H54 (cell line): ENCODE data around the gene GDPGP1.
"Not testable (repeated sequence)": the region's sequence is repeated elsewhere in the genome, so short reads cannot be mapped to it uniquely, and the experiment has no call there.

ENCODE experiments used
- DNase-seq: peaks from one replicate; pipeline ENCODE4 v3.0.0; 2011; ENCODE audit warnings: low spot score, mixed read lengths; ENCODE audit not compliant: insufficient read length
- FAIRE-seq: peaks from 3 replicates; lab custom pipeline; 2011; peaks lifted over from hg19 to GRCh38; lab: Jason Lieb, UNC
- POLR2A ChIP-seq: IDR thresholded peaks from 2 replicates; pipeline ENCODE4 v1.6.1; 2011; ENCODE audit warnings: low read depth, mild to moderate bottlenecking, low read length

GDPGP1 gene

DNA sequence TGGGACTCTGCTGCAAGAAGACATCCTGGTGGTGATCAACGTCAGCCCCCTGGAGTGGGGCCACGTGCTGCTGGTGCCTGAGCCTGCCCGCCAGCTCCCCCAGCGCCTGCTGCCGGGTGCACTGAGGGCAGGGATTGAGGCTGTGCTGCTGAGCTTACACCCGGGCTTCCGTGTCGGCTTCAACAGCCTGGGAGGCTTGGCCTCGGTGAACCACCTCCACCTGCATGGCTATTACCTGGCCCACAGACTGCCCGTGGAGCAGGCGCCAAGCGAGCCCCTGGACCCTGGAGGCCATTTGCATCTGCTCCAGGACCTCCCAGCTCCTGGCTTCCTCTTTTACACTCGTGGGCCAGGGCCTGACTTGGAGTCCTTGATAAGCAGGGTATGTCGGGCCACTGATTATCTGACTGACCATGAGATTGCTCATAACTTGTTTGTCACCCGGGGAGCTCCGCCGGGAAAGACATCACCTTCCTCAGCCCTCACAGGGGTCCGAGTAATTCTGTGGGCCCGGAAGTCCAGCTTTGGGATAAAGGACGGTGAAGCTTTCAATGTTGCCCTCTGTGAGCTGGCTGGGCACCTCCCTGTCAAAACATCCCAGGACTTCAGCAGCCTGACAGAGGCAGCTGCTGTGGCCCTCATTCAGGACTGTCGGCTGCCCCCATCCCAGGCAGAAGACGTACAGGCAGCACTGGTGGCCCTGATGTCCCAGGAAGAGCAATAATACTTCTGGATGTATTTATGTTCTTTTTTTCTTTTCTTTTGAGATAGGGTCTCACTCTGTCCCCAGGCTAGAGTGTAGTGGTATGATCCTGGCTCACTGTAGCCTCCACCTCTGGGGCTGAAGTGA lies 7.6 kb downstream of the GDPGP1 start:
- DNase-seq (no peak), FAIRE-seq (no peak)
- no peak for TF ChIP-seq POLR2A

DNA sequence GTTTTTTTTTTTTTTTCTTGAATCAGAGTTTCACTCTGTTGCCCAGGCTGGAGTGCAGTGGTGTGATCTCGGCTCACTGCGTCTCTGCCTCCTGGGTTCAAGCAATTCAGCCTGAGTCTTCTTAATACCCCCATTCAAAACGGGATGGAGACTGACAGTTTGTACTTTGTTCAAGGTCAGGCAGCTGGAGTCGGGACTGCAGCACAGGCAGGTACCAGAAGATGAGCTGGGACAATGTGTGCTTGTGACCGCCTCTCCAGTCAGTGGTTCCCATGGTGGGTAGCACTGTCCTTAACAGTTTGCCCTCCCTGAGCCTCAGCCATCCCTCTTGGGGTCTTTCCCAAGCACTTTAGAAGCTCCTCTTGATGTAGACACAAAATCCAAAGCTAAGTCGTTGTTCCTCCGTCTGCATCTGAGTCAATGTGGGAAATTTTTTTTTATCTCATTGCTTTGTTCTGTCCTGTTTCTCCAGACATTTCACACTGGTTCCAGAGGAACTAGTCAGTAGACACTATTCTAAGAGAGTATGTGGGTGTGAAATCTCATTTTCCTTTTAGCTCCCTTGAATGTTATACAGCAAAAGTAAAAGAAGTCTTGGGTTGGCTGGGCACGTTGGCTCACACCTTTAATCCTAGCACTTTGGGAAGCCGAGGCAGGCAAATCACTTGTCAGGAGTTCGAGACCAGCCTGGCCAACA lies 10.1 kb downstream of the GDPGP1 start:
- no peak for DNase-seq
- no peak for FAIRE-seq
- TF ChIP-seq POLR2A: no peak

DNA sequence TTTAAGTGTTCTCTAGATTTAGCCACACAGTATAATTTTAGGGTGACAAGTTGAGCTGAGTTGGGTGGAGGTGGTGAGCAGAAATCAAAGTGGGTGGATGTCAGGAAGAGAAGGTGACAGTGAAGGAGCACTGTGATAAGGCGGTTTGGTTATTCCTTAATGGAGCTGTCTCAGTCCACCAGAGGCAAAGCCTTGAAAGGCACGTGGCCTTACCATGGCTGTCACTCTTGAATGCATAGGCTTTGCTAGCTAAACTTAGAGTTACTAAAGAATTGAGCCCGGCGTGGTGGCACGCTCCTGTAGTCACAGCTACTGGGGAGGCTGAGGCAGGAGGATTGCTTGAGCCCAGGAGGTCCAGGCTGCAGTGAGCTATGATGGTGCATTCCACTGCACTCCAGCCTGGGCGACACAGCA lies 14.8 kb downstream of the GDPGP1 start:
- FAIRE-seq: no peak
- TF ChIP-seq POLR2A: no peak
- DNase-seq: no peak

DNA sequence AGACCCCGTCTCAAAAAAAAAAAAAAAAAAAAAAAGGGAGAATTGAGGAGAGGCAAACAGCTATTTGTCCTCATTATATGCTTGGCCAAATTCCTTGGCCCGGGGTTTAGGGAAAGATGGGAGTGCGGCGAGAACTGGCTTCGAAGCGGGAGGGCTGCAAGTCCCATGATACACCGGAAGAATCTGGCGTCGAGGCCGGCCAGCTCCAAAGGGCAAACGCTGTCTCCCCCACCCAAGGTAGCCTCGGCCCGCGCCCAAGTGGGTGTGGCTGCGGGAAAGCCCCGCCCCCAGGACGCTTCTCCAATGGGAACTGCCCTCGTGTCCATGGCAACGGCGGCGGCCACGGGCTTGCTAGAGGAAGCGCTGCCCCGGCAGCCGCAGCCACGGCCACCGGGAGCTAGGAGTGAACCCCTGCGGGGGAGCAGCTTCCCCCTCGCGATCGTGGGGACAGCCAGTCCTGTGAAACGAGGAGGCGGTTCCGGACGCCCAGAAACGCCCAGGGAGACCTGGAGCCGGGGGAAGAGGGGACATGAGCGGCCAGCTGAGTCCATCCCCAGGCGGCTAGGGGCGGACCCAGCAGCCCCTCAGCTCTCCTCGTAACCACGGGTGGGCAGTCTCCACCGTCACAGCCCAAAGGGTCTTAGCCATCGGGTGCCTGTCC lies 15.3 kb downstream of the GDPGP1 start, which contains the start of gene TTLL13:
Gene TTLL13 (plus strand): TSS at position 354 of the 661 bp plus-strand sequence. CDS start 1,075 bp downstream, outside the sequence.
- DNase-seq: peak; percentile 54
- FAIRE-seq: no peak
- TF ChIP-seq POLR2A: peak; percentile 75

DNA sequence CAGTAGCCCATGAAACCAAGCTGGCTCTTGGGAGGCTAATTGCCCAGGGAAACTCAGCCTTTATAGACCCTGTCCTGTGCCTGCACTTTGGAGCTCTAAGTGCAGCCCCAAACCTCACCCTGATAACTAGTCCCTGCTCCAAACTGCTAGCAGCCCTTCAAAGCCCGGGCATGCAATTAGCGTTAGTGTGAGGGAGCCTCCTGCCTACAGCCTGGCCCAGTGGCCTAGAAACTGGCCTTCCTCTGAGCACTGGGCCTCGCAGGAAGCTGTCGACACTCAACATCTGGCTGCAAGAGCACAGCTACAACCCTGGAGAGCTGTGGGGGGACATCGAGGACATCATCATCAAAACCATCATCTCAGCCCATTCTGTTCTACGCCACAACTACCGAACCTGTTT lies 23.8 kb downstream of the GDPGP1 start:
- TF ChIP-seq POLR2A: no peak
- no peak for DNase-seq
- FAIRE-seq: no peak

DNA sequence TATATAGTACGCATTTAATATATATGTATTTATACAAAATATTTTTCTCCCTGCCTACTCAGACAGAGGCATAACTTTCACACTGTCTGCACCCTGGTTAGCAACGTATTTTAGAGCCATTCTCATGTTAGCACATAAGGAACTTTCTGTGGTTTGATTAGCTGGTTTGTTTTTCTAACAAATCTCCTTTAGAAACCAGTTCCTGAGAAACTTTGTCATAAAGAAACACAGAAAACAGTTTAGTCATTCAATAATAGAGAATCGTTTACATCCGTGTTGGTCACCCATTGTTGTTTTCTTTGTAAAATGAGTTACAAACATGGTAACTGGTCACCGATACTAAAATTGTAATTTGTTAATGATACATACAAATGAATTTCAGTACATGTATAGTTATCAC lies 25.5 kb downstream of the GDPGP1 start:
- TF ChIP-seq POLR2A: no peak
- FAIRE-seq (no peak), DNase-seq (no peak)

DNA sequence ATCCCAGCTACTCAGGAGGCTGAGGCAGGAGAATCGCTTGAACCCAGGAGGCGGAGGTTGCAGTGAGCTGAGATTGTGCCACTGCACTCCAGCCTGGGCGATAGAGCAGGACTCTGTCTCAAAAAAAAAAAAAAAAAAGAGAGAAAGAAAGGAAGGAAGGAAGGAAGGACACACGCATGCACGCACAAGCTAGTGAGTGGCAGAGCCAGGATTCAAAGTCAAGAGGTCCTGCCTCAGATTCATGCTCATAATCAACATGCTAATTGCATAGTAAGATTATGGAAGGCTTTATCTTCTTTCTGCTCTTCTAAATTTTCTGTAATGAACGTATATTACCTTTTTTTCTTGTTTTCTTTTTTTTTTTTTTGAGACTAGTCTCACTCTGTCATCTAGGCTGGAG lies 26.7 kb downstream of the GDPGP1 start:
- not testable (repeated sequence) for FAIRE-seq

DNA sequence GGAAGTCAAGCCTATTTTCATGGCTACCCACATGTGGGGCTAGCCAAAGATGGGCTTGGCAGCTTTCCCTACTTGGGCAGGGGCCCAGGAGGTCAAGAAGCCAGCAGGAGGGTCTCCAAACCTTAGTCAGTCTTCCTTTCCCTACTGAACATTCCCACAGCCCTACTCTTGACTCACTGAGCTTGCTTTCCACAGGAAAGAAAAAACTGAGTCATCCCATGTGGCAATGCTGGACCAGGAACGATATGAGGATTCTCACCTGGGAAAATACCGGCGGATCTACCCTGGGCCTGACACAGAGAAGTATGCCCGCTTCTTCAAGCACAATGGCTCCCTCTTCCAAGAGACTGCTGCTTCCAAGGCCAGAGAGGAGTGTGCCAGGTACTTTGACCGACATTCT lies 27.8 kb downstream of the GDPGP1 start:
- TF ChIP-seq POLR2A: no peak
- FAIRE-seq: no peak
- DNase-seq: no peak

More for the DNA sequence above, 26.7 kb downstream of the GDPGP1 start:
- not testable (repeated sequence) for DNase-seq

DNA sequence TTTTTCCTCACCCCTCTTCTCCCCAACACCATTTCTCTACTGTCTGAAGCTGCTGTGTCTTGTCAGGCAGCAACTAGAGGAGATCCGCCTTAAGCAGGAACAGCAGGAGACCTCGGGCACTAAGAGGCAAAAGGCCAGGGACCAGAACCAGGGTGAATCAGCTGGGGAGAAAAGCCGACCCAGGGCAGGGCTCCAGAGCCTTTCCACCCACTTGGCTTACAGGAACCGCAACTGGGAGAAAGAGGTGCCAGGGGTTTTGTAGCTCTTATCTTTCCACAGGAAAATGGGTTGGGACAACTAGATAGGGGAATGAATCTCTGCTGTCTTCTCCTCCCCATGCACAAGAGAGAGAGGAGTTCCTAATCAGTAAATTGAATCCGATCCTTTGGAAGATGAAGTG lies 28.4 kb downstream of the GDPGP1 start:
- no peak for FAIRE-seq

DNA sequence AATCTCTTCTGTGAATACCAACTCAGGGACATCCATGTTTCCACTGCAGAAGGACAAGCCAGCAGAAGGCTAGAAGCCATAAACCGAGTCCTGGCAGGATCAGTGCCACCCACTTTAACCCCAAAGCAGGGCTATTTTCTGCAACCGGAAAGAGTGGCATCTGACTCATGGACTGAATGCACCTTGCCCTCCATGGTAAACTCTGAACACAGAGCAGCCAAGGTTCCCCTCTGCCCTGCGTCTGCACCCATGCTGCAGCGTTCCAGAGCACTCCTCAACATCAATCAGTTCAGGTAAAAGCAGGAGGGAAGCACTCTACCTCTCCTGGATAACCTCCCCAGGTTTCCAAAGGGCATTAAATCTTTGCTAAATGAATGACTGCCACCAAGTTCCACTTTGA lies 30.7 kb downstream of the GDPGP1 start:
- TF ChIP-seq POLR2A: no peak
- DNase-seq (no peak), FAIRE-seq (no peak)

More for the DNA sequence above, 28.4 kb downstream of the GDPGP1 start:
- no peak for TF ChIP-seq POLR2A
- no peak for DNase-seq

DNA sequence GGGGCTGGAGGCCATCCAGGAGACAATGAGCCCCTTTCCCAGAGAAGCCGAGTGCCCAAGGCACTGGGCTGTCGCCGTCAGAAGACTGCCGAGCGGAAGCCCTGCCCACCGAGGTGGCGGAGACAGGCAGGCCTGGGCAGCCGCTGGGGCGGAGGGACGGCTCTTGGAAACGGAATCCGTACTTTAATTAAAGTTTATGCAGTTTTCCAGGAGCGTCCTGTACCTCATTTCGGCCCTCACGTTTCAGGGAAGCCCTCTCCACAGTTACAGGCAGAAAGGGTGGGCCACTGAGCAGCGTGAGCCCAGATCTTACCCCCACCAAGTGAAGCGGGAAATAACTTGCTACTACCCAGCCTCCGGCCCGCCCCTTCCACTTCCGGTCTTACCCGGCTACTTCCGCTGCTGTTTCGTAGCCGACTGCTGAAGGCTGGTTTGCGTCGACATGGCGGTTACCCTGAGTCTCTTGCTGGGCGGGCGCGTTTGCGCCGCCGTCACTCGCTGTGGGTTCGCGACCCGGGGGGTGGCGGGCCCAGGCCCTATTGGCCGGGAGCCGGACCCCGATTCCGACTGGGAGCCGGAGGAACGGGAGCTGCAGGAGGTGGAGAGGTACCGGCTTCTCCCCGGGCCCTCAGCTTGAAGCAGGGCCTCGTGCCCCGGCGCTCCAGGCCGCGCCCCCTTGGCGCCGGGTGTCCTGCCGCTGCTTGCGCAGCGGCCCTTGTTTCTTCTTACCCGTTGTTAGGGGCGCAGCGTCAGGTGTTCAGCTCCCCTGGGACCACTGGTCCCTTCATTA lies 31.5 kb downstream of the GDPGP1 start, which contains the start of gene NGRN:
Gene NGRN (plus strand): TSS at position 402 of the 790 bp plus-strand sequence. CDS start 41 bp downstream, at position 443.
- peak; percentile 63 for DNase-seq
- no peak for FAIRE-seq
- peak; percentile 89 for TF ChIP-seq POLR2A

DNA sequence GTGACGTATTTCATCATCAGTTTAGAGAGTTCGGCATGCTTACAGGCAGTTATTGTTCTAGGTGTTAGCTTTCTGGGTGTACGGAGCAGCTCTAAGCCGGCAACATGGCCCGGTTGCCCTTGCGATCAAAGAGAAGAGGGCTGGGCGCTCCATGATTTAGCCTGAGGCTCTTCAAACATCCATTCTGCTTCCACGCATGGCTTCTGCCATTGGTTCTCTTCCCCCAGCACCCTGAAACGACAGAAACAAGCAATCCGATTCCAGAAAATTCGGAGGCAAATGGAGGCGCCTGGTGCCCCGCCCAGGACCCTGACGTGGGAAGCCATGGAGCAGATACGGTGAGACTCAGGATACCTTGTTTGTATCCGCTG lies 32.0 kb downstream of the GDPGP1 start:
- no peak for DNase-seq
- FAIRE-seq: no peak
- TF ChIP-seq POLR2A: no peak

DNA sequence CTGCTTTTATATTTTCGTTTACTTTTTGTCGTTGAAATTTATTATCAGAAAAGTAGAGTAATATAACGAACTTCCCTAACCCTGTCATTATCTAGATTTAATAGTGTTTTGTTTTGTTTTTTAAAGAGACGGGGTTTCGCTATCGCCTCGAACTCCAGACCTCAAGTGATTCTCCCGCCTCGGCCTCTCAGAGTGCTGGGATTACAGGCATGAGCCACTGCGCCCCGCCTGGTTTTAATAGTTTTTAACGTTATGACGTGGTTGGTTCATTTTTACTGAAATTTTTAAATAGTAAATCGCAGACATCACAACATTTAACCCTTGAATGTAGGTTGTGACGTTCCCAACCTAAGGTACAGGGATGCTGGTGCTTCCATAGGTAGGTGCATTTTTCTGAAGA lies 32.5 kb downstream of the GDPGP1 start:
- TF ChIP-seq POLR2A: no peak
- no peak for FAIRE-seq
- DNase-seq: no peak

DNA sequence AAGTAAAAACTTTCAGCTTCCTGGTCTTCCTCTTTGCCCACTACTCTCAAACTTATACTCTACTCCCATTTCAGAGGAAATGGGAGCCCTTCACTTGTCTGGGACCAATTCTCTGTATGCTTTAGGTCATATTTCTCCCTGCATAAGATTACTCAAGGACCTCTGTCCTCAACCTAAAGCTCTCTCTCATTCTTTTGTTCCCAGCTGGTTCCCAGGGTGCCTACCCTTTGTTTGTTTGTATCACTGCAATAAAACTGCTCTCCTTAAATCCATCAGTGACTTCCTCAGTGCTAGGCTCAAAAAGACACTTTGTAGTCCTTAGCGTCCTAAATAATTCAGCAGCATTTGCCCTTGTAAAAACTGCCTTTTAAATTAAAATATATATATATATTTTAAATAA lies 34.4 kb downstream of the GDPGP1 start:
- DNase-seq (no peak), FAIRE-seq (no peak)
- no peak for TF ChIP-seq POLR2A
